Right lobe of liver (tissue), 6 donors: Measurements from ENCODE around the gene SERTAD3. TPM values are rescaled to one million over a fixed set of nuclear protein-coding genes. Genes with fewer than 3 reads are reported as not detected.
"Not testable (repeated sequence)": the region's sequence is repeated elsewhere in the genome, so short reads cannot be mapped to it uniquely, and the experiment has no call there.

Experiments used
- ATAC-seq, 4 donors: fragments of 200-7000 bp; cut with Tn5 transposase; one replicate each; pipeline ENCODE4 v1.9.1; 2020; ENCODE audit warnings: mild to moderate bottlenecking in 4 of 4, moderate library complexity in 4 of 4
- DNase-seq, 3 donors: peaks; one replicate each; pipeline ENCODE4 v3.0.0-alpha.2; 2020
- H3K27ac ChIP-seq, 3 donors: fragments of 200-600 bp; one replicate each; pipeline ENCODE4 v1.8.0; 2022
- H3K27me3 ChIP-seq, 2 donors: fragments of 200-600 bp; one replicate each; pipeline ENCODE4 v1.8.0; 2022
- H3K36me3 ChIP-seq, 4 donors: fragments of 200-600 bp; sonication (generic) in 1 of 4; one replicate each; pipeline versions ENCODE4 v1.5.1 to v1.8.0; 2017 to 2022; ENCODE audit warnings: control low read depth in 1 of 4
- H3K4me1 ChIP-seq, 4 donors: fragments of 200-600 bp; sonication (generic) in 1 of 4; one replicate each; pipeline versions ENCODE4 v1.5.1 to v1.8.0; 2017 to 2022; ENCODE audit warnings: control low read depth in 1 of 4
- H3K4me3 ChIP-seq, 3 donors: fragments of 200-600 bp; one replicate each; pipeline ENCODE4 v1.8.0; 2022
- H3K9me3 ChIP-seq, 4 donors: fragments of 200-600 bp; sonication (generic) in 1 of 4; one replicate each; pipeline versions ENCODE4 v1.5.1 to v1.8.0; 2017 to 2022; ENCODE audit warnings: control low read depth in 1 of 4
- POLR2A ChIP-seq: fragments of 450-650 bp; IDR thresholded peaks from one replicate; pipeline ENCODE4 v1.6.1; 2017; ENCODE audit warnings: antibody characterized with exemption, mild to moderate bottlenecking
- WGBS: methylation state at CpG from one replicate; pipeline ENCODE4 v1.1.6; 2018; ENCODE audit warnings: low coverage, low lambda C conversion rate; ENCODE audit not compliant: insufficient coverage; ENCODE audit errors: missing lambda C conversion rate; 5-methylcytosine and 5-hydroxymethylcytosine counted together
- intact Hi-C, 2 donors: fragments of 100-400 bp; cut with DNase I; formaldehyde crosslinking; loops; one replicate each; pipeline versions ENCODE4 v1.11.2 to v1.14.1; 2022
- total RNA-seq, 6 experiments: library from RNA; depleted of rRNA in 2 of 6; stranded (reverse); fragments of >200 nt in 2 of 6; fragmentation: NEBNext Ultra II Directional in 3 of 6; extraction: Animal tissue kit (Norgen Biotek cat#: 25700) in 3 of 6; gene quantifications; one replicate each; pipeline versions ENCODE4 v1.1.0 to v1.2.4, GENCODE V29; 2016 to 2023
- TF ChIP-seq, protein P1 (sequence below), 4 donors: fragments of 200-600 bp in 3 of 4; fragments of 450-650 bp in 1 of 4; IDR thresholded peaks; one replicate each; pipeline versions ENCODE4 v1.5.1 to v1.8.0; 2016 to 2022; ENCODE audit warnings: antibody characterized with exemption in 4 of 4, mild to moderate bottlenecking in 2 of 4
- donor health status: DM: no; HTN: yes; CAD: no.
- donor health status: DM: no; HTN: no; CAD: no.
- donor health status: DM: no; HTN: no; CAD: no.
- donor health status: DM: no; HTN: yes; CAD: no.
- donor health status: DM: no; HTN: yes; CAD: no.

The SERTAD3 gene
- total RNA-seq, 6 experiments from 2014 or later: 5.2 to 10.1 (median 7.4) TPM

GRCh38 chr19:40486017-40486416 is 41.9 kb upstream of the SERTAD3 start:
- Histone ChIP-seq H3K36me3 (no peaks in the 10 kb centered on the region), H3K27ac (no peak overlapping the region), H3K4me1 (no peaks in the 10 kb centered on the region), H3K9me3 (no peaks in the 10 kb centered on the region), H3K4me3 (no peak overlapping the region), H3K27me3 (no peaks in the 10 kb centered on the region)
- no peak for ATAC-seq
- DNase-seq: no peak
- TF ChIP-seq, protein P1, sequence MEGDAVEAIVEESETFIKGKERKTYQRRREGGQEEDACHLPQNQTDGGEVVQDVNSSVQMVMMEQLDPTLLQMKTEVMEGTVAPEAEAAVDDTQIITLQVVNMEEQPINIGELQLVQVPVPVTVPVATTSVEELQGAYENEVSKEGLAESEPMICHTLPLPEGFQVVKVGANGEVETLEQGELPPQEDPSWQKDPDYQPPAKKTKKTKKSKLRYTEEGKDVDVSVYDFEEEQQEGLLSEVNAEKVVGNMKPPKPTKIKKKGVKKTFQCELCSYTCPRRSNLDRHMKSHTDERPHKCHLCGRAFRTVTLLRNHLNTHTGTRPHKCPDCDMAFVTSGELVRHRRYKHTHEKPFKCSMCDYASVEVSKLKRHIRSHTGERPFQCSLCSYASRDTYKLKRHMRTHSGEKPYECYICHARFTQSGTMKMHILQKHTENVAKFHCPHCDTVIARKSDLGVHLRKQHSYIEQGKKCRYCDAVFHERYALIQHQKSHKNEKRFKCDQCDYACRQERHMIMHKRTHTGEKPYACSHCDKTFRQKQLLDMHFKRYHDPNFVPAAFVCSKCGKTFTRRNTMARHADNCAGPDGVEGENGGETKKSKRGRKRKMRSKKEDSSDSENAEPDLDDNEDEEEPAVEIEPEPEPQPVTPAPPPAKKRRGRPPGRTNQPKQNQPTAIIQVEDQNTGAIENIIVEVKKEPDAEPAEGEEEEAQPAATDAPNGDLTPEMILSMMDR (IDR thresholded peaks at IDR 0.05): no peak
- no peak for TF ChIP-seq POLR2A
- WGBS: 54% methylated on average over 2 of the region's 3 CpGs
- intact Hi-C loops: no loop called here

GRCh38 chr19:40475878-40476644 is 31.9 kb upstream of the SERTAD3 start:
- not testable (repeated sequence) for H3K4me1 ChIP-seq, H3K27me3 ChIP-seq, DNase-seq, H3K36me3 ChIP-seq, H3K9me3 ChIP-seq, H3K27ac ChIP-seq, H3K4me3 ChIP-seq, ATAC-seq
- 90% methylated on average over 13 of the region's 15 CpGs for WGBS
- intact Hi-C loops: loop anchor here in 1 of 2 donors (10.0 kb wide), 1 partner anchor 49 kb away; no protein-coding TSS in a partner anchor

- Histone ChIP-seq H3K9me3 (no peaks in the 10 kb centered on the region), H3K27ac (no peak overlapping the region), H3K36me3 (no peaks in the 10 kb centered on the region), H3K4me1 (no peaks in the 10 kb centered on the region), H3K27me3 (no peaks in the 10 kb centered on the region), H3K4me3 (no peak overlapping the region)
- DNase-seq: no peak
- no peak for ATAC-seq
- intact Hi-C loops: loop anchor here in 1 of 2 donors (10.0 kb wide), 1 partner anchor 50 kb away; no protein-coding TSS in a partner anchor
- no peak for TF ChIP-seq POLR2A
- TF ChIP-seq, protein P1 (IDR thresholded peaks at IDR 0.05): no peak
- WGBS: 82% methylated on average over 3 of the region's 4 CpGs
These were observed 30.6 kb upstream of the SERTAD3 start for GRCh38 chr19:40474737-40475136.

GRCh38 chr19:40472516-40472915 is 28.4 kb upstream of the SERTAD3 start:
- Histone ChIP-seq H3K36me3 (no peaks in the 10 kb centered on the region), H3K27ac (no peak overlapping the region), H3K4me1 (no peaks in the 10 kb centered on the region), H3K4me3 (no peak overlapping the region), H3K27me3 (no peaks in the 10 kb centered on the region), H3K9me3 (no peaks in the 10 kb centered on the region)
- ATAC-seq: no peak
- intact Hi-C loops: loop anchor here in 1 of 2 donors (10.0 kb wide), 1 partner anchor 52 kb away; no protein-coding TSS in a partner anchor
- WGBS: 95% methylated on average over 4 of the region's 13 CpGs
- TF ChIP-seq POLR2A: no peak
- TF ChIP-seq, protein P1 (IDR thresholded peaks at IDR 0.05): no peak
- no peak for DNase-seq

DNA sequence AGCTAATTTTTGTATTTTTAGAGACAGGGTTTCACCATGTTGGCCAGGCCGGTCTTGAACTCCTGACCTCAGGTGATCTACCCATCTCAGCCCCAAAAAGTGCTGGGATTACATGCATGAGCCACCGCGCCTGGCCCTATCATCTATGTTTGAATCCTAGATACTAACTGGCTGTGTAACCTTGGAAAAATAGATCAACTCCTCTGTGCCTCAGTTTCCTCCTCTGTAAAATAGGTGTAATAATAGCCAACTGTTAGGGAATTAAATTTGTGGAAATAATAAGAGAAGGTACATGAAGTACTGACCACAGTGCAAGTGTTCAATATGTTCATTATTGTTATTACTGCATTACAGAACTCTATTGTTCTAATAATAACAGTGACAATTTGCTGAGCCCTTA is 27.0 kb upstream of the SERTAD3 start:
- peaks cover 0 to 7% (median 6%) of the 10 kb centered on the region in 4 donors for H3K4me1 ChIP-seq
- no peak overlapping the region for H3K27ac ChIP-seq
- DNase-seq: no peak
- H3K9me3 ChIP-seq: no peaks in the 10 kb centered on the region
- no peaks in the 10 kb centered on the region for H3K27me3 ChIP-seq
- no peaks in the 10 kb centered on the region for H3K36me3 ChIP-seq
- intact Hi-C loops: loop anchor here in 1 of 2 donors (10.0 kb wide), 1 partner anchor 54 kb away; no protein-coding TSS in a partner anchor
- no peak for TF ChIP-seq POLR2A
- TF ChIP-seq, protein P1 (IDR thresholded peaks at IDR 0.05): no peak
- ATAC-seq: no peak
- 100% methylated on average over 3 of the region's 3 CpGs for WGBS
- no peak overlapping the region for H3K4me3 ChIP-seq
